ENCODE data around the gene SQSTM1. TPM values are rescaled to one million over a fixed set of nuclear protein-coding genes. Genes with fewer than 3 reads are reported as not detected.

The SQSTM1 gene
- total RNA-seq: 580 and 658 TPM in 2 replicates

DNA sequence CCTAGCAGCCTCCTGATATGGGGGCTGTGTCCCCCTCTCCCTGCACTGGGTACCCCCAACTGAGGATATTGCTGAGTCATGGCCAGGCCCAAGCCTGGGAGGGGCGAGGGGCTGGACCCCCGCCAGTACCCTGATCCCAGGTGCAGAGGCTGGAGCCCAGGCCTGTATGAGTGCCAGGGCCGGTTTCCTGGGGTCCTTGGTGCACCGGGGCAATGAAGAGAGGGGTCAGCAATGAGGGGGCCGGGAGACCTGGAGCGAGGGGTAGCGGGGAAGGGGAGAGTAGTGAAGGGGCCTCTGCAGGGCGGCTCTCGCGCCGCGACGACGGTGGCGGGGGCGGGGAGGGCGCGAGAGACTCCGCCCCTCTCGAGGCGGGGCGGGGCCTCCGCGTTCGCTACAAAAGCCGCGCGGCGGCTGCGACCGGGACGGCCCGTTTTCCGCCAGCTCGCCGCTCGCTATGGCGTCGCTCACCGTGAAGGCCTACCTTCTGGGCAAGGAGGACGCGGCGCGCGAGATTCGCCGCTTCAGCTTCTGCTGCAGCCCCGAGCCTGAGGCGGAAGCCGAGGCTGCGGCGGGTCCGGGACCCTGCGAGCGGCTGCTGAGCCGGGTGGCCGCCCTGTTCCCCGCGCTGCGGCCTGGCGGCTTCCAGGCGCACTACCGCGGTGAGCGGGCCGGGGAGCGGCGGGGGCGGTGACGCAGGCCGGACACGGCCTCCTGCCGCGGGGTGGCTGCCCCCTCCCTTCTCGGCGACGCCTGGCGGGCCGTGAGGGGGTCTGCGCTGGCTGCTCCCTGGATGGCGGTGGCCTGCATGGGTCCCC, at the start of gene SQSTM1:
Gene SQSTM1, plus strand, starts transcription at position 423 of the 815 bp plus-strand sequence. Its CDS starts 32 bp downstream, at position 455.

DNA sequence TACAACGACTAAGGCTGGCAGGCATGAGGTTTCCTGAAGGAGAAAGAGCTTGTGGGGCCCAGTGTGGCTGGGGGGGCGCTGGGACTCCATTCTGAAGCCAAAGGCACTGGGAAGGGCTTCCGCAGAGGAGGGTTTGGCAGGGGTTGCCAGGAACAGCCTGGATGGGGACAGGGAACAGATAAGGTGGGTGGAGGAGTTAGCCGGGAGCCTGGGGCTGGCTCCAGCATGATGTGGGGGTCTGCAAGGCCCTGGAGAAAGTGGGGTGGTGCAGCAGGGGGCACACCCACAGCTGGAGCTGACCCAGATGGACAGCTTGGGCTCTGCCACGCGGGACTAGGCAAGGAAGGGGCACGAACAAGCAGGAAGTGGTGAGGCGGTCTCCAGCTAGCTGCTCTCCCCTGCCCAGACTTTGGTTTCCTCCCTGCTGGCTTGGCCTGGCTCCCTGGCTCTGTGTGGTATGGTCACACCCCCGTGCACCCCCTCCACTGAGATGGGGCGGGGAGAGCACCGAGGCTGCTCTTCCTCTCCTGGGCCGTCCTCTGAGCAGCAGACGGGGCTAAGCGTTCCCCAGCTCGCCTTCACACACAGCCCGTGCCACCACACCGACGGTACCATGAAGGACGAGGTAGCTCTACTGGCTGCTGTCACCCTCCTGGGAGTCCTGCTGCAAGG, 27.1 kb upstream of the SQSTM1 start, which contains the start of gene LTC4S:
Gene LTC4S, plus strand, starts transcription at position 519 of the 672 bp plus-strand sequence. Its CDS starts 95 bp downstream, at position 614.

DNA sequence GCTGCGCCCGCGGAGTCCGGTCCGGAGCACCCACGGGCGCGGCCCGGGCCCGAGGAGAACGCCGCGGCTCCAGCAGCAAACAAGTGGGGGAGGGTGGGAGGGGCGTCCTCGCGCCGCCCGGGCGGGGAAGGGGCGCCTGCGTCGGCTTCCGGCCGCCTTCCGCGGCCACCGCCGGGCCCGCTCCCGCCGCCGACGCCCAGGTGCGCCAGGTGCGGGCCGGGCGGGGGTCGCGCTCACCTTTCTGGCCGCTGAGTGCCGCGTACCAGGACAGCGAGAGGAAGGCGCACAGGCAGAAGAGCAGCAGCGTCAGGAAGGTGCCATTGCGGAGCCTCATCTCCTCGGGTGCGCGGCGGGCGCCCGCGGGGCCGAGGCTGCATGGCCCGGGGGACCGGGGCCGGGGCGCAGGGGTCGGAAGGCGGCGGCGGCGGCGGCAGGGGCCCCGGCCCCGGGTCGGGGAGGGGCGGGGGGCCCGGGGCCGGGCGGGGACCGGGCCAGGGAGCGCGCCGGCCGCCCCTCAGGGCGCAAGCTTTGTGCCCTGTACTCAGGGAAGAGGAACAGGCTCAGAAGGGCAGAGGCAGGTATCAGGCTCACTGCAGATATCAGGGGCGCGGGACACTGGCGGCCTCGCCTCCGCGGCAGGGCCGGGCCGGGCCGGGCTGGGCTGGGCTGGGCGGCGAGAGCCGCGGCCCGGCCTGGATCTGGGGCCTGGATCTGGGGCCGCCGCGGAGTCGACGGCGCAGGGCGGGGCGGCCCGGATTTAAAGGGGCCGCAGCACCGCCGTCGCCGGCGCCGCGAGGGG, 14.3 kb upstream of the SQSTM1 start, which contains the start of gene MGAT4B:
Gene MGAT4B, minus strand, starts transcription at position 617 of the 799 bp plus-strand sequence. Its CDS starts 283 bp downstream, at position 334.

DNA sequence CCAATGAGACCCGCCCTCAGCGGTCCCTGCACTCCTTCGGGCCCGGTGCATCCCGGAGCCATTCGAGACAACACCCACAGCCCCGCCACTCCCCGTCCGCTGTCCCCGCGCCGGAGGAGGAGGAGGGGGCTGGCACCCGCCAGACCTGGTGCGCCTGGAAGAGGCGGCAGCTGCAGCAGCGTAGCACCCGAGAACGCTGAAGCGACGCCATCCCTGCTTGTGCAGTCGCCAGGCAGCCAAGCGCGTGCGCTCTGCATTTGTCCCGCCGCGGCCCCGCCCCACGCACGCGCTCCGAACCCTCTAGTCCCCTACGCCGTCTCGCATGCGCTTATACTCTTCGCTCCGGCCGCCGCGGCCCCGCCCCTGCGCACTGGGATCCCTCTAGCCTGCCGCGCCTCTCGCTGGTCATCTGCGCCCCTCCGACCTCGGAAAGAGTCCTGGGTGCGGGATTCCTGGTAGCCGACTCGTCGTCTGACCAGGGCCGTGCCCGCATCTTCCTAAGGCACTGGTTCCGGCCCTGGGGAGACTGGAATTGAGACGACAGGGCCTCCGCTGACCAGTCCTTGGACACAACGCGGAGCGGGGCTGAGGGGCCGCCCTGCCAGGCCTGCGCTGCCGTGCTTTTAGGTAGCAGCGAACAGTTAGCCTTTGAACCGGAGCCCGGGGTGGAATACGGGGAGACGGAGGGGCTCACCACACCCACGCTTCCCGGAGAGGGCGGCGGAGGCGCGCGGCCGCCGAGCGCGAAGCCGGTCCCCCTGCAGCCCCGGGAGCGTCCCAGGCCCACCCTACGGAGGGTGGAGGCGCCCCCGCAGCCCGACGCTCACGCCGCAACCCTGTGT, 38.1 kb downstream of the SQSTM1 start, which contains the start of gene MRNIP:
Gene MRNIP, minus strand, starts transcription at position 232 of the 842 bp plus-strand sequence. Its CDS starts 21 bp downstream, at position 211.

Other genes with a start within 250 kb of the SQSTM1 start
- 138 and 149 TPM in 2 replicates for gene HNRNPH1, start 197.2 kb upstream of the SQSTM1 start, total RNA-seq
- not detected in 2 replicates for gene CBY3, start 139.9 kb upstream of the SQSTM1 start, total RNA-seq
- 380 and 446 TPM in 2 replicates for gene CANX, start 121.9 kb upstream of the SQSTM1 start, total RNA-seq
- 17.1 and 23.9 TPM in 2 replicates for gene MAML1, start 88.1 kb upstream of the SQSTM1 start, total RNA-seq
- 20.0 and 24.7 TPM in 2 replicates for gene LTC4S, start 26.9 kb upstream of the SQSTM1 start, total RNA-seq
- 120 and 157 TPM in 2 replicates for gene MGAT4B, start 14.0 kb upstream of the SQSTM1 start, total RNA-seq
- gene MRNIP, start 37.9 kb downstream of the SQSTM1 start, total RNA-seq: 11.9 and 14.2 TPM in 2 replicates
- 83.4 and 96.1 TPM in 2 replicates for gene TBC1D9B, start 87.0 kb downstream of the SQSTM1 start, total RNA-seq

All from cardiac ventricle fibroblast (primary cell).